HL-60 (cell line): Measurements from ENCODE around the gene SPATA7.

Source experiments
- DNase-seq, 2 experiments: peaks; one replicate each; pipeline ENCODE4 v3.0.0-alpha.2; 2010 to 2020; ENCODE audit warnings: low read depth in 1 of 2, low spot score in 1 of 2
- H3K27ac ChIP-seq: fragments of 250-450 bp; sonication (Bioruptor Pico); replicated peaks from 2 replicates; pipeline ENCODE4 v1.5.1; 2020; ENCODE audit warnings: mild to moderate bottlenecking, moderate library complexity
- H3K27me3 ChIP-seq: fragments of 250-450 bp; sonication (Bioruptor Pico); 2 replicates; pipeline ENCODE4 v1.5.1; 2021; ENCODE audit warnings: mild to moderate bottlenecking, moderate library complexity; ENCODE audit not compliant: insufficient read depth, poor library complexity, severe bottlenecking
- H3K4me3 ChIP-seq: replicated peaks from 2 replicates; pipeline ENCODE4 v1.5.1; 2011; ENCODE audit warnings: mild to moderate bottlenecking, control low read depth, low read length; ENCODE audit not compliant: insufficient read depth
- CTCF ChIP-seq: IDR thresholded peaks from one replicate; pipeline ENCODE4 v1.5.1; 2011; ENCODE audit warnings: low read length, control low read depth, inconsistent platforms; ENCODE audit not compliant: insufficient read depth
- GABPA ChIP-seq: IDR thresholded peaks from 2 replicates; pipeline ENCODE4 v1.6.1; 2012; ENCODE audit warnings: low read depth
- POLR2AphosphoS5 ChIP-seq: IDR thresholded peaks from 2 replicates; pipeline ENCODE4 v1.6.1; 2012; ENCODE audit warnings: low read depth
- REST ChIP-seq: IDR thresholded peaks from 2 replicates; pipeline ENCODE4 v1.6.1; 2012; ENCODE audit warnings: low read depth; ENCODE audit not compliant: insufficient replicate concordance
- SPI1 ChIP-seq: IDR thresholded peaks from 2 replicates; pipeline ENCODE4 v1.6.1; 2012; ENCODE audit warnings: low read depth, mild to moderate bottlenecking, borderline replicate concordance

The SPATA7 gene

GRCh38 chr14:88452231-88452630, 66.8 kb downstream of the SPATA7 start:
- Histone ChIP-seq H3K4me3 (no peak overlapping the region), H3K27me3 (no peaks in the 10 kb centered on the region), H3K27ac (no peak overlapping the region)
- no peak for TF ChIP-seq GABPA
- no peak for TF ChIP-seq CTCF
- TF ChIP-seq POLR2AphosphoS5, result no peak
- TF ChIP-seq REST, result no peak
- no peak for TF ChIP-seq SPI1
- no peak for DNase-seq

- Histone ChIP-seq H3K4me3 (no peak overlapping the region), H3K27ac (no peak overlapping the region), H3K27me3 (no peaks in the 10 kb centered on the region)
- no peak for TF ChIP-seq GABPA
- TF ChIP-seq CTCF, result no peak
- TF ChIP-seq SPI1, result no peak
- no peak for TF ChIP-seq POLR2AphosphoS5
- TF ChIP-seq REST, result no peak
- no peak for DNase-seq
Measured at GRCh38 chr14:88454886-88455285, 69.4 kb downstream of the SPATA7 start.

GRCh38 chr14:88463318-88463717, 77.9 kb downstream of the SPATA7 start:
- DNase-seq, result no peak

More at GRCh38 chr14:88463318-88463717, 77.9 kb downstream of the SPATA7 start:
- no peak overlapping the region for H3K27ac ChIP-seq
- H3K4me3 ChIP-seq, result no peak overlapping the region
- TF ChIP-seq POLR2AphosphoS5, result no peak
- TF ChIP-seq REST, result no peak
- no peak for TF ChIP-seq CTCF
- TF ChIP-seq GABPA, result no peak
- TF ChIP-seq SPI1, result no peak
- no peaks in the 10 kb centered on the region for H3K27me3 ChIP-seq
